ENCODE results near the gene NDRG3. TPM values are rescaled to one million over a fixed set of nuclear protein-coding genes. Genes with fewer than 3 reads are reported as not detected.

NDRG3 gene
- total RNA-seq, 1 experiment from 2014 or later: 30.1 TPM

DNA sequence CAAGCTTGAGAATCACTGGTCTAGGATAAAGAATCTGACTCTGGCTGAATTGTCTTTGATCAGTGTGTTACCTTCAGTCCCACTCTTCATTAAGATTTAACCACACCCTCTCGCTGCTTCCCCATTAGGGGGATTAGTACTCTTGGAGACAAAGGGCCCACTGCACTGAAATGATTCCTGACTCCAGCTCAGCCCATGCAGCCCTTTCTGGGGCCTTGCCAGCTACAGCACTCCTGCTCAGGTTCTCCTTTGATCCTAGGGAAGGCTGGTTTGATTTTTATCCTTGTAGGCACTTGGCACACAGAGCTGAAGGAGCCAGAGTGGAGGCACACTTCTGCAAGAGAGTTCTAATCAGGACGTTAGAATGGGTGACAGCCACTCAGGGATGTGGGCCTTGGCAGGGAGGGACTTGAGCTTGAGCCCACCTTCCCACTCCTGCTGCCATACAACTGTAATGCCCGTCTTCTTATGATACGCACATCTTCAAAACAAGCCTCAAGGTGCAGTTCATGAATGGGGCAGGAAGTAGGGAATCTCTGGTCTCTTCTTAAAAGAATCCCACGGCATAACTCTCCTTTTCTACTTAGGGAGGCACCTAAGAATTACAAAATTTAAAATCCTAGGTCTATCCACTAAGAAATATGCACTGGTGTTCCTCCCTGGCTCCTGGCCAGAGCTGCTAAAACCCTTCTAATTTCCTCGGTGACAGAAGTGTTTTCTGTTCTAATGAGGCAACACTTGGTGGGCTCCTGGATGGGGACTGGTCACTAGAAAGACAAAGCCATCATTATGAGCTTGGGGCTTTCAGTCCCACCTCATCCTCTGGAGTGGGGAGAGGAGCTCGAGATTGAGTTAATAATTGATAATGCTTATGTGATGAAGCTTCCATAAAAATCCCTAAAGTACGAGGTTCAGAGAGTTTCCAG, 98.4 kb downstream of the NDRG3 start:
- Histone ChIP-seq H3K27me3 (ENCODE audit: low read length) (no peaks in the 10 kb centered on the region), H3F3A (ENCODE audit: low read length, unreplicated experiment) (no peaks in the 10 kb centered on the region), H3K9ac (ENCODE audit: low read length) (no peak overlapping the region), H2AFZ (ENCODE audit: low read length) (no peak overlapping the region), H3K4me2 (ENCODE audit: low read length) (no peak overlapping the region), H3K4me3 (ENCODE audit: low read length) (no peak overlapping the region), H3K4me1 (ENCODE audit: insufficient read depth, low read length) (peaks cover 9% of the 10 kb centered on the region), H3K27ac (ENCODE audit: low read length) (no peak overlapping the region), H3K9me2 (replicated peaks; ENCODE audit: low read length) (no peaks in the 10 kb centered on the region), H3K36me3 (ENCODE audit: low read depth, low read length) (no peaks in the 10 kb centered on the region), H3K79me2 (ENCODE audit: low read length) (no peaks in the 10 kb centered on the region), H3K9me3 (ENCODE audit: low read length) (no peaks in the 10 kb centered on the region), H4K20me1 (ENCODE audit: low read length) (no peaks in the 10 kb centered on the region)
- ATAC-seq (no peak), DNase-seq (no peak)
- TF ChIP-seq EZH2phosphoT487 (IDR thresholded peaks at IDR 0.05; ENCODE audit: borderline replicate concordance, low read length) (no peak), EZH2 (IDR thresholded peaks at IDR 0.05; ENCODE audit: low read length, unreplicated experiment) (no peak)
- TF ChIP-seq, protein P1, sequence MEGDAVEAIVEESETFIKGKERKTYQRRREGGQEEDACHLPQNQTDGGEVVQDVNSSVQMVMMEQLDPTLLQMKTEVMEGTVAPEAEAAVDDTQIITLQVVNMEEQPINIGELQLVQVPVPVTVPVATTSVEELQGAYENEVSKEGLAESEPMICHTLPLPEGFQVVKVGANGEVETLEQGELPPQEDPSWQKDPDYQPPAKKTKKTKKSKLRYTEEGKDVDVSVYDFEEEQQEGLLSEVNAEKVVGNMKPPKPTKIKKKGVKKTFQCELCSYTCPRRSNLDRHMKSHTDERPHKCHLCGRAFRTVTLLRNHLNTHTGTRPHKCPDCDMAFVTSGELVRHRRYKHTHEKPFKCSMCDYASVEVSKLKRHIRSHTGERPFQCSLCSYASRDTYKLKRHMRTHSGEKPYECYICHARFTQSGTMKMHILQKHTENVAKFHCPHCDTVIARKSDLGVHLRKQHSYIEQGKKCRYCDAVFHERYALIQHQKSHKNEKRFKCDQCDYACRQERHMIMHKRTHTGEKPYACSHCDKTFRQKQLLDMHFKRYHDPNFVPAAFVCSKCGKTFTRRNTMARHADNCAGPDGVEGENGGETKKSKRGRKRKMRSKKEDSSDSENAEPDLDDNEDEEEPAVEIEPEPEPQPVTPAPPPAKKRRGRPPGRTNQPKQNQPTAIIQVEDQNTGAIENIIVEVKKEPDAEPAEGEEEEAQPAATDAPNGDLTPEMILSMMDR (conservative IDR thresholded peaks at IDR 0.05; ENCODE audit: low read depth, low read length): no peak
- ChIA-PET POLR2A (ENCODE audit: unreplicated experiment) (no interaction called here), CTCF (no interaction called here)
- no TSS peak for BruUV-seq (replicated peaks)
- intact Hi-C loops (cut with micrococcal nuclease): no loop called here

DNA sequence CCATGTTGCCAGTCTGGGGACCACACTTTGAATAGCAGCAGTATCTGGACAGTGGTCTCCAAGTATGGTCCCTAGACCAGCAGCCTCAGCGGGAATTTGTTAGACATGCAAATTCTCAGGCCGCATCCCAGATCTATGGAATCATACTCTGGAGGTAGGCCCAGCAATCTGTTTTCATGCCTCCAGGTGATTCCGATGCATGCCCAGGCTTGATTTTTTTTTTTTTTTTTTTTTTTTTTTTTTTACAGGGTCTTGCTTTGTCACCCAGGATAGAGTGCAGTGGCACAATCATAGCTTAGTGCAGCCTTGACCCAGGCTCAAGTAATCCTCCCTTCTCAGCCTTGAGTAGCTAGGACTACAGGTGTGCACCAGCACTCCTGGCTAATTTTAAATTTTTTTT, 99.2 kb downstream of the NDRG3 start:
- Histone ChIP-seq H3K4me1 (ENCODE audit: insufficient read depth, low read length) (peaks cover 12% of the 10 kb centered on the region), H3K79me2 (ENCODE audit: low read length) (no peaks in the 10 kb centered on the region), H4K20me1 (ENCODE audit: low read length) (no peaks in the 10 kb centered on the region), H3K27me3 (ENCODE audit: low read length) (no peaks in the 10 kb centered on the region), H3K4me3 (ENCODE audit: low read length) (no peak overlapping the region), H3K9me2 (replicated peaks; ENCODE audit: low read length) (no peaks in the 10 kb centered on the region), H3K9ac (ENCODE audit: low read length) (no peak overlapping the region), H3K27ac (ENCODE audit: low read length) (no peak overlapping the region), H3F3A (ENCODE audit: low read length, unreplicated experiment) (no peaks in the 10 kb centered on the region), H3K36me3 (ENCODE audit: low read depth, low read length) (no peaks in the 10 kb centered on the region), H2AFZ (ENCODE audit: low read length) (no peak overlapping the region), H3K9me3 (ENCODE audit: low read length) (no peaks in the 10 kb centered on the region), H3K4me2 (ENCODE audit: low read length) (no peak overlapping the region)
- TF ChIP-seq EZH2 (IDR thresholded peaks at IDR 0.05; ENCODE audit: low read length, unreplicated experiment): no peak
- TF ChIP-seq EZH2phosphoT487 (IDR thresholded peaks at IDR 0.05; ENCODE audit: borderline replicate concordance, low read length): no peak
- TF ChIP-seq, protein P1 (conservative IDR thresholded peaks at IDR 0.05; ENCODE audit: low read depth, low read length): no peak
- intact Hi-C loops (cut with micrococcal nuclease): no loop called here
- no peak for ATAC-seq
- BruUV-seq (replicated peaks): no TSS peak
- no peak for DNase-seq
- CTCF ChIA-PET: no interaction called here
- POLR2A ChIA-PET (ENCODE audit: unreplicated experiment): no interaction called here

DNA sequence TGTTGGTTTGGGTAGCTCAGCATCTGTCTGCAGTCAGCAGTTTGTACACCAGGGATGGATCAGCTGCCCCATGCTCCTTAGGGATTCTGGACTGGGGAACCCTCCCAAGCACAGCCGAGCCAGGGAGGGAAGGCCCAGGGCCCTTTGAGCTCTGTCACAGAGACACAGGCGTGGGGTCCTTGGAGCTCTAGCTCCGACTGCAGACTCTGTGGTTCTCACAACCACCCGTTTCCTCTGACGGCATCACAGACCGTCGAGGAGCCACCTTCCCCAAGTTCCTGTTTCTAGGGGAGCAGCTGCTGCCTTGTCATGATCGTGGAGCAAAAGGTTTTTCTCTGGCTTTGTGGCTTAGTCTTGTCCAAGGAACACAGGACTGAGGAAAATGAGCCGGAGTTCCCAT, 99.9 kb downstream of the NDRG3 start, which contains the start of gene SLA2:
Gene SLA2, minus strand, starts transcription at position 199 of the 400 bp plus-strand sequence. CDS start 4,861 bp downstream, outside the sequence.
- ATAC-seq (no peak), DNase-seq (no peak)
- no peak within 1 kb of the TSS for H3K27ac ChIP-seq (ENCODE audit: low read length)
- H4K20me1 ChIP-seq (ENCODE audit: low read length): no peaks in the 10 kb centered on the region
- no peaks in the 10 kb centered on the region for H3K9me2 ChIP-seq (replicated peaks; ENCODE audit: low read length)
- H3K27me3 ChIP-seq (ENCODE audit: low read length): no peaks in the 10 kb centered on the region
- ChIA-PET CTCF (no interaction called here), POLR2A (ENCODE audit: unreplicated experiment) (no interaction called here)
- no peak within 1 kb of the TSS for H3K9ac ChIP-seq (ENCODE audit: low read length)
- no peaks in the 10 kb centered on the region for H3F3A ChIP-seq (ENCODE audit: low read length, unreplicated experiment)
- TF ChIP-seq EZH2phosphoT487 (IDR thresholded peaks at IDR 0.05; ENCODE audit: borderline replicate concordance, low read length): no peak
- TF ChIP-seq, protein P1 (conservative IDR thresholded peaks at IDR 0.05; ENCODE audit: low read depth, low read length): no peak
- TF ChIP-seq EZH2 (IDR thresholded peaks at IDR 0.05; ENCODE audit: low read length, unreplicated experiment): no peak
- no peaks in the 10 kb centered on the region for H3K36me3 ChIP-seq (ENCODE audit: low read depth, low read length)
- no peaks in the 10 kb centered on the region for H3K9me3 ChIP-seq (ENCODE audit: low read length)
- H3K4me1 ChIP-seq (ENCODE audit: insufficient read depth, low read length): peaks cover 12% of the 10 kb centered on the region
- BruUV-seq (replicated peaks): no TSS peak
- no peaks in the 10 kb centered on the region for H3K79me2 ChIP-seq (ENCODE audit: low read length)
- no peak within 1 kb of the TSS for H3K4me3 ChIP-seq (ENCODE audit: low read length)
- no peak within 1 kb of the TSS for H2AFZ ChIP-seq (ENCODE audit: low read length)
- intact Hi-C loops (cut with micrococcal nuclease): no loop called here
- H3K4me2 ChIP-seq (ENCODE audit: low read length): no peak within 1 kb of the TSS

Measured in PC-3 (cell line).